ENCODE data around the gene ACAD9. TPM values are rescaled to one million over a fixed set of nuclear protein-coding genes. Genes with fewer than 3 reads are reported as not detected.

The ACAD9 gene
- total RNA-seq, 1 donor from 2014 or later, result 38.1 TPM

DNA sequence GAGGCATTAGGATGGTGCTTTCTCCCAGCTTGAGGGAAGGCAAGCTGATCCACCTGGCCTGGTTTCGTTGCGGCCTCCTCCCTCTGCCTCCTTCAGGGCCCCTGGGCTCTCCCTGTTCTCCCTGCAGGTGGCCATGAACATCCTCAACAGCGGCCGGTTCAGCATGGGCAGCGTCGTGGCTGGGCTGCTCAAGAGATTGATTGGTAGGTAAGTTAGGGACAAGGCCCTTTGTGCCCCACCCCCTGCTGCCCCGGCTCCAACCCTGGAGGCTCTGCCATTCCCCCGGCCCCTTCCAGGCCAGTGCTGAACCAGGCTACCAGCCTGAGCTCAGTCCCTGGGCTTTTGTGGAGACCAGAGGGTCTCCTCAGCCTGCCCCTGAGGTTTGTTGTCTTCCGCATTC, 23.0 kb downstream of the ACAD9 start:
- Histone ChIP-seq H3K36me3 (ENCODE audit: control insufficient read depth, insufficient read depth, low read length) (peaks cover 1% of the 10 kb centered on the region), H3K4me3 (ENCODE audit: low read depth, low read length) (no peak overlapping the region), H3K27me3 (ENCODE audit: control insufficient read depth, insufficient read depth, low read length) (no peaks in the 10 kb centered on the region)
- no peak for TF ChIP-seq CTCF (IDR thresholded peaks at IDR 0.05; ENCODE audit: insufficient read depth, low read length, poor library complexity, severe bottlenecking)
- DNase-seq (ENCODE audit: low read depth), result no peak

DNA sequence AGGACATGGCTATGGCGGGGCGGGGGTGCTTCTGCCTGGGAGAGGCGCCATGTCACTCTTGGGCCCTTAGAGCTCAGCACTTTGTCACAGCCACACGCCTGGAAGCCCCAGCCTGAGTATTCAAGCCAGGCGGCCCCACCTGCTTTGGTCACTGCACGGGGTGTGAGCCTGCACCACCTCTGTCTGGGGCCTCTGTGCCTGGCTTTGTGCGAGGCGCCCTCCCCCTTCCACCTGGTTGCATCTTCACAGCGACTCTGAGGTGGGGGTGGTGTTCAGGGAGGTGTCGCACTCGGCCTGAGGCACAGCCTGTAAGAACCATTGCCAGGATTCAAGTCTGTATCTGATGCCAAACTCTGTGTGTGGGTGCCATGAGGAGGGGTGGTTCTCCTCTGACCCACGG, 24.1 kb downstream of the ACAD9 start:
- Histone ChIP-seq H3K36me3 (ENCODE audit: control insufficient read depth, insufficient read depth, low read length) (peaks cover 1% of the 10 kb centered on the region), H3K27me3 (ENCODE audit: control insufficient read depth, insufficient read depth, low read length) (no peaks in the 10 kb centered on the region), H3K4me3 (ENCODE audit: low read depth, low read length) (no peak overlapping the region)
- no peak for TF ChIP-seq CTCF (IDR thresholded peaks at IDR 0.05; ENCODE audit: insufficient read depth, low read length, poor library complexity, severe bottlenecking)
- no peak for DNase-seq (ENCODE audit: low read depth)

- no peak for TF ChIP-seq CTCF (IDR thresholded peaks at IDR 0.05; ENCODE audit: insufficient read depth, low read length, poor library complexity, severe bottlenecking)
- Histone ChIP-seq H3K27me3 (ENCODE audit: control insufficient read depth, insufficient read depth, low read length) (no peaks in the 10 kb centered on the region), H3K36me3 (ENCODE audit: control insufficient read depth, insufficient read depth, low read length) (peaks cover 1% of the 10 kb centered on the region), H3K4me3 (ENCODE audit: low read depth, low read length) (no peak overlapping the region)
- DNase-seq (ENCODE audit: low read depth), result no peak
Measured at GRCh38 chr3:128906031-128906803, 26.8 kb downstream of the ACAD9 start.

- no peak for TF ChIP-seq CTCF (IDR thresholded peaks at IDR 0.05; ENCODE audit: insufficient read depth, low read length, poor library complexity, severe bottlenecking)
- Histone ChIP-seq H3K27me3 (ENCODE audit: control insufficient read depth, insufficient read depth, low read length) (no peaks in the 10 kb centered on the region), H3K4me3 (ENCODE audit: low read depth, low read length) (no peak overlapping the region), H3K36me3 (ENCODE audit: control insufficient read depth, insufficient read depth, low read length) (peaks cover 1% of the 10 kb centered on the region)
- no peak for DNase-seq (ENCODE audit: low read depth)
Measured at GRCh38 chr3:128906804-128907525, 27.5 kb downstream of the ACAD9 start.

GRCh38 chr3:128907706-128908445, 28.5 kb downstream of the ACAD9 start:
- peaks cover 1% of the 10 kb centered on the region for H3K36me3 ChIP-seq (ENCODE audit: control insufficient read depth, insufficient read depth, low read length)
- no peak for TF ChIP-seq CTCF (IDR thresholded peaks at IDR 0.05; ENCODE audit: insufficient read depth, low read length, poor library complexity, severe bottlenecking)

More at GRCh38 chr3:128907706-128908445, 28.5 kb downstream of the ACAD9 start:
- Histone ChIP-seq H3K27me3 (ENCODE audit: control insufficient read depth, insufficient read depth, low read length) (no peaks in the 10 kb centered on the region), H3K4me3 (ENCODE audit: low read depth, low read length) (no peak overlapping the region)
- no peak for DNase-seq (ENCODE audit: low read depth)
